NCI-H2227 (cell line): Measurements from ENCODE around the gene ANO6.

Experiments
- DNase-seq: peaks from one replicate; lab custom pipeline; 2025; ENCODE audit not compliant: unreplicated experiment; lab: John Stamatoyannopoulos, UW

The ANO6 gene

GRCh38 chr12:45342171-45342570 is 126.3 kb downstream of the ANO6 start:
- no peak for DNase-seq

- DNase-seq: no peak
Observed at GRCh38 chr12:45342848-45343247, 127.0 kb downstream of the ANO6 start.

- DNase-seq: no peak
Observed at GRCh38 chr12:45343269-45344051, 127.6 kb downstream of the ANO6 start.

GRCh38 chr12:45348311-45348710 is 132.4 kb downstream of the ANO6 start:
- DNase-seq: no peak

GRCh38 chr12:45348986-45349385 is 133.1 kb downstream of the ANO6 start:
- DNase-seq: no peak

GRCh38 chr12:45349916-45350315 is 134.0 kb downstream of the ANO6 start:
- no peak for DNase-seq

- DNase-seq: no peak
Observed at GRCh38 chr12:45350861-45351260, 135.0 kb downstream of the ANO6 start.

- DNase-seq: no peak
Observed at GRCh38 chr12:45351921-45352670, 136.2 kb downstream of the ANO6 start.

GRCh38 chr12:45353944-45354343 is 138.0 kb downstream of the ANO6 start:
- no peak for DNase-seq

- DNase-seq: no peak
Observed at GRCh38 chr12:45354399-45354798, 138.5 kb downstream of the ANO6 start.

- no peak for DNase-seq
Observed at GRCh38 chr12:45355730-45356129, 139.8 kb downstream of the ANO6 start.

GRCh38 chr12:45356822-45357538 is 141.1 kb downstream of the ANO6 start:
- no peak for DNase-seq

- no peak for DNase-seq
Observed at GRCh38 chr12:45357539-45358417, 141.9 kb downstream of the ANO6 start.

- no peak for DNase-seq
Observed at GRCh38 chr12:45362291-45362690, 146.4 kb downstream of the ANO6 start.

- DNase-seq: no peak
Observed at GRCh38 chr12:45363903-45364302, 148.0 kb downstream of the ANO6 start.

GRCh38 chr12:45368841-45369489 is 153.1 kb downstream of the ANO6 start:
- no peak for DNase-seq

GRCh38 chr12:45377815-45378214 is 161.9 kb downstream of the ANO6 start:
- no peak for DNase-seq

GRCh38 chr12:45379261-45379660 is 163.4 kb downstream of the ANO6 start:
- no peak for DNase-seq

GRCh38 chr12:45381351-45381750 is 165.5 kb downstream of the ANO6 start:
- DNase-seq: no peak

- peak; percentile 3 for DNase-seq
Observed at GRCh38 chr12:45388545-45388944, 172.7 kb downstream of the ANO6 start.
